Retinal pigment epithelial cell (primary cell): ENCODE measurements around the gene CALHM3.

Source experiments
- DNase-seq: peaks from one replicate; pipeline ENCODE4 v3.0.0-alpha.2; 2010; ENCODE audit warnings: low read depth
- H3K4me3 ChIP-seq: 2 replicates; pipeline ENCODE4 v1.5.1; 2011; ENCODE audit warnings: mild to moderate bottlenecking, low read length, control low read depth, moderate library complexity
- CTCF ChIP-seq: conservative IDR thresholded peaks from 2 replicates; pipeline ENCODE4 v1.5.1; 2011; ENCODE audit warnings: low read depth, low read length, control low read depth, inconsistent platforms

CALHM3 gene

DNA sequence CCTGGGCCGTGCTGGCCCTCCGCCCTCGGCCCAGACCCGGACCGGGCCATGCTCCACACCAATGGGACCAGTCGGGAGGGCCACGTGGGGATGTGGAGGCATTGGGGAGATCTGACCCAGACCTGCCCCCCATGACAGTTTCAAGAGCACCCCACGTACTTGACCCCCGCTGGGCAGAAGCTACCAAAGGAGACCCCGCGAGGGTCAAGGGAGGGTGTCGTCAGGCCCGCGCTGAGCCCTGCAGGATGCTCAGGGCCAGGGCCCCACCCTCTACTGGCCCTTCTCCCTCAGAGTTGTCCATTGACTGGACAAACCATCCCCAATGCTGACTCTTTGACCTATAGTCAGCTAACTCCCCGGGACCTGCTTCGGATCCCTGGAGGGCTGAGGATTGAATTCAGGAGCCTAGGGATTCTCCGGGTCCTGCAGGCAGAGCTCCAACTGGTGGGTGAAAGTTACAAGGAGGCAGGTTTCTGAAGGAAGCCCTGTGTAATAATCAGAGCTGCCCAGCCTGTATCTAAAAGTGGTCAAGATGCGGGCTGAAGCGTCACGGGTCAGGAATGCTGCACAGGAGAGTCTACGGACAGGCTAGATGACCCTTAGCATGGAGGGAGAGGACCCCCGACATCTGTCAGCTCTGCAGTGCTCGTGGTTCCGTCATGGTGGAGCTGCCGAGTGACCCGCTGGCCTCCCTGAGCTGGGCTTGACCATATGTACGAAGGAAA, 26.4 kb downstream of the CALHM3 start:
- H3K4me3 ChIP-seq, result peak overlapping the region; percentile 50
- no peak for TF ChIP-seq CTCF
- no peak for DNase-seq

DNA sequence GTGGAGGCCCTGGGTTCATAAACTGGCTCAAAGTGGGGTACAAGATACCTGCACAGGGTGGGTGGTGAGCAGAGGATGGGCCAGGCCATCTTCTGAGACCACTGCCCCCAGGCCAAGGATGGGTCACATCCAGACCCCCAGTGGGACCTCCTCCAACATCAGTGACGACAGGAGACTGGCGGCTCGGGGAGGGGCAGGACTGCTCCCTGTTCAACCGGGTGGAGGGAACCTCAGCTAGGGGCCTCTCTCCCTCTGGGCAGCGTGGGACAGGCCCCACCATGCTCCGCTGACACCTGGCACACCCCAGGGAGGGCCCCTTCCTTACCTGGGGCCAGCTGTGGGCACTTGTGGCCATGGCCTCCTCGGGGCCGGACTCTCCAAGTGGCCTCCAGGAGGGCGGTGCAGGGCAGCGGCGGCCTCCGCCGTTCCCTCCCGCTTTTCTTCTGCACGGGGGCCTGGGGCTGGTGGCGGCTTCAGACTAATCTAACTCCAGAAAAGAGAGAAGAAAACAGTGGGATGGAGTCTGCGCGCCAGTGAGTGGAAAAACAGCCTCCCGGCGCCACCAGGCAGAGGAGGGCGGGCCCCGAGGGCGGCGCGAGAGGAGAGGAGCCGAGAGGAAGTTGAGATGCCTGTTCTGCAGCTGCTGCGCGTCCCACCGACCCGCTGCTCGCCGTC, 27.1 kb downstream of the CALHM3 start, which contains the start of gene CALHM2:
CALHM2 (minus strand) TSS at position 540 of the 675 bp plus-strand sequence. CDS start 2,429 bp downstream, outside the sequence.
- no peak for DNase-seq

GRCh38 chr10:103451091-103451813, 27.8 kb downstream of the CALHM3 start:
- no peak overlapping the region for H3K4me3 ChIP-seq
- no peak for TF ChIP-seq CTCF
- DNase-seq, result no peak

More for the DNA sequence above, 27.1 kb downstream of the CALHM3 start, which contains the start of gene CALHM2:
- peak within 1 kb of the TSS; percentile 50 for H3K4me3 ChIP-seq
- TF ChIP-seq CTCF, result no peak

DNA sequence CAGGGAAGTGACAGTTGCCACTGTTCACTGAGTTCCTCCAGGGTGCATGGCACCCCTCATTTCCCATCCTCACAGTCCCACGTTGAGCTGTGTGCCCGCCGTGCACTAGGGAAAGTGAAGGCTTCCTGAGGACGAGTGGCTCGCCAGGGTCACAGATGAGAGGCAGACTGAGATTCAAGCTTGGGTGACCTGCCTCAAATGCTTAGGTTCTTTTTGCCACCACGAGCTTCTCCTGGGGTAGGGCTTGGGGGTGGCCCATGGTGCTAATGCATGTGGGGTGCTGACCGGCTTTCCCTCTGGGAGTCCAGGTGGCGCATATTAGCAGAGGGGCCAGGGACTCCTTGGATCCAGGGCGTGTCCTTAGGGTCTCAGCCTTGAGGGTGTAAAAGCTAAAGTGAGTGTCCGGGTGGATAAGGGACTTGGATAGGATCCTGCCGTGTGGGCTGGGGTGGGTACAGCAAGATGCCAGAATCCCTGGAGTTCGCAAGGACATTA, 28.8 kb downstream of the CALHM3 start:
- no peak for DNase-seq
- TF ChIP-seq CTCF, result no peak
- H3K4me3 ChIP-seq, result no peak overlapping the region

GRCh38 chr10:103449208-103450144, 29.6 kb downstream of the CALHM3 start:
- no peak overlapping the region for H3K4me3 ChIP-seq
- DNase-seq, result no peak
- TF ChIP-seq CTCF, result no peak

GRCh38 chr10:103448746-103449145, 30.3 kb downstream of the CALHM3 start:
- TF ChIP-seq CTCF, result no peak
- DNase-seq, result no peak
- H3K4me3 ChIP-seq, result no peak overlapping the region
